ENCODE measurements around the gene EPHA2.

EPHA2 gene

GRCh38 chr1:16134906-16135305 lies 21.0 kb downstream of the EPHA2 start:
- no peak for DNase-seq (ENCODE audit: low read depth)

GRCh38 chr1:16134066-16134801 lies 21.6 kb downstream of the EPHA2 start:
- DNase-seq (ENCODE audit: low read depth), result no peak

DNA sequence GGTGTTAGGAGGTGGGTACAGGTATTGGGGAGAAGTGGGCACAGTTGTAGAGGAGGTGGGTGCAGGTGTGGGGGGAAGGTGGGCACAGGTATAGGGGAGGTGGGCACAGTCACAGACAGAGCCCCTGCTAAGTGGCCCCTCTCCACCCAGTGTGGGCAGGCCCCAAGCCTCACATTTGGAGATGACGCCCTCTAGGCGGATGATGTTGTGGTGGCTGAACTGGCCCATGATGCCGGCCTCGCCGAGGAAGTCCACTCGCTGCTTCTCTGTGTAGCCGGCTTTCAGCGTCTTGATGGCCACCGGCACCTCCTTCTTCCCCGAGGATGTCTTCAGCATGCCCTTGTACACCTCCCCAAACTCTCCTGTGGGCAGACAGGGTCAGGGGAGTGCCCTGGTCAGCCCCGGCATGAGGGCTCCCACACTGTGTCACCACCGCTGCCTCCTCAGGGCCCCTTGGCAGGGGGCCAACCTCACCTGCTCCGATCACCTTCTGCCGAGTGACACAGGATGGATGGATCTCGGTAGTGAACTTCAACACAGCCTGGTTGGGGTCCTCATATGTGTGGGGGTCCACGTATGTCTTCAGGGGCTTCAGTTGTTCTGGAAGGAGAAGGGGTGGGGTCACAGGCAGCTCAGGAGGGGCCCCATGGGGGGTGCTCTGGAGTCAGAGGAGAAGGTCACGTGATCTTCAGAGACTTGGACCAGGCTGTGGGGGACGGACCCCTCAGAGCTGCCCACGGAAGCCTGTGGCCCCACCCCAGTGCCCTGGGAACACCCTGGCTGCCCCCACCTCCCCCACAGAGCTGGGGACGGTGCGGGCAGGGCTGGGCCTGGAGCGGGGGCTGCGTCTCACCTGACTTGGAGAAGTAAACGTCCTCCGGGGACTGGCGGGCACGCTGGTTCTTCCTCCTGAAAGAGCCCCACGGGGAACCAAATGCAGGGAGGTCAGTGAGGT lies 22.6 kb downstream of the EPHA2 start:
- DNase-seq (ENCODE audit: low read depth), result no peak

DNA sequence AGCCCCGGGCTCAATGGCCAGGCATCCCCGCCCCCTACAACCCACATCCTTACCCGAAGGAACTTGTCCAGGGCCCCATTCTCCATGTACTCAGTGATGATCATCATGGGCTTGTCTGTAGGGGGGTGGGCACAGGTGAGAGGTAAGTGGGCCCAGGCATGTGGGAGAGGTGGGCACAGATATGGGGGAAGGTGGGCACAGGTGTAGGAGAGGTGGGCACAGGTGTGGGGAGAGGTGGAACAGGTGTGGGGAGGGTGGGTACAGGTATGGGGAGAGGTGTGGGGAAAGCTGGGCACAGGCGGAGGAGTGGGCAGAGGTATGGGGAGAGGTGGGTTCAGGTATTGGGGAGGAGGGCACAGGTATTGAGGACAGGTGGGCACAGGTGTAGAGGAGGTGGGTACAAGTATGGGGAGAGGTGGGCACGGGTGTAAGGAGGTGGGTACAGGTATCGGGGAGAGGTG lies 23.5 kb downstream of the EPHA2 start:
- no peak for DNase-seq (ENCODE audit: low read depth)

GRCh38 chr1:16131636-16132324 lies 24.1 kb downstream of the EPHA2 start:
- no peak for DNase-seq (ENCODE audit: low read depth)

- DNase-seq (ENCODE audit: low read depth), result no peak
These were observed 25.0 kb downstream of the EPHA2 start for GRCh38 chr1:16130827-16131226.

GRCh38 chr1:16129921-16130543 lies 25.8 kb downstream of the EPHA2 start:
- DNase-seq (ENCODE audit: low read depth), result no peak

DNA sequence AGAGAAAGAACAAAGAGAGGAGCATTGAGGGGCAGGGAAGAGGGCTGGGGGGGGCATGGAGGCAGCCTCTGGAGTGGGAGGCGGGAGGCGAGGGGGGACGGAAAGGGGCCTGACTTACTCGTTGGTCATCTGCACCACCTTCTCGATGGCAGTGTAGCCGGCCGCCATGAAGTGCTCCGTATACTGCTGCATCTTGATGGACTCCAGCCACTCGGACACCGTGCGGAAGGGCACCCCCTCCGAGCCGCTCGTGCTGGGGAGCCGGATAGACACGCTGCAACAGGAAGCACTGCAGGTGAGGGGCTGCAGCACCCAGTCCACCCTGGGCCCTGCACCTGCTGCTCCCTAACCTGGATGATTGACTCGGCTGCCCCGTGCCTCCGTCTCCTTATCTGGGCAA lies 26.6 kb downstream of the EPHA2 start:
- no peak for DNase-seq (ENCODE audit: low read depth)

GRCh38 chr1:16128338-16128741 lies 27.5 kb downstream of the EPHA2 start:
- DNase-seq (ENCODE audit: low read depth), result no peak

- DNase-seq (ENCODE audit: low read depth), result no peak
These were observed 28.1 kb downstream of the EPHA2 start for GRCh38 chr1:16127676-16128337.

GRCh38 chr1:16126743-16127515 lies 28.9 kb downstream of the EPHA2 start:
- DNase-seq (ENCODE audit: low read depth), result no peak

GRCh38 chr1:16126160-16126559 lies 29.7 kb downstream of the EPHA2 start:
- DNase-seq (ENCODE audit: low read depth), result no peak

GRCh38 chr1:16125483-16125882 lies 30.4 kb downstream of the EPHA2 start:
- no peak for DNase-seq (ENCODE audit: low read depth)

DNA sequence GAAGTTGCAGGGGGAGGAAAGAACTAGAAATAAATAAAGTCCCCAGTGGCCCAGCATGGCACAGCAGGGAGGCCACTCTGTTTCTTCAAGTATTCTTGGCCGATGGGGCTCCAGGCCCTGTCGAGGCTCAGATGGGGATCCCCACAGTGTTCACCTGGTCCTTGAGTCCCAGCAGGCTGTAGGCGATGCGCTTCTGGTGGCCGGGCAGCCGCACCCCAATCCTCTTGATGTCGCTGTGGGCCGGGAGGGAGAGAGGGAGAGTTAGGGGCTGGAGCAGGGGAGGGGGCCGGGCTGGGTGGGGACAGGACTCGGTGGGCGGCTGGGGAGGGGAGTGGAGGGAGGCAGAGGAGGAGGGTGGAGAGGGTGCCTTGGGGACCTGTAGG lies 30.8 kb downstream of the EPHA2 start:
- DNase-seq (ENCODE audit: low read depth), result no peak

- DNase-seq (ENCODE audit: low read depth), result no peak
These were observed 31.3 kb downstream of the EPHA2 start for GRCh38 chr1:16124377-16125087.

DNA sequence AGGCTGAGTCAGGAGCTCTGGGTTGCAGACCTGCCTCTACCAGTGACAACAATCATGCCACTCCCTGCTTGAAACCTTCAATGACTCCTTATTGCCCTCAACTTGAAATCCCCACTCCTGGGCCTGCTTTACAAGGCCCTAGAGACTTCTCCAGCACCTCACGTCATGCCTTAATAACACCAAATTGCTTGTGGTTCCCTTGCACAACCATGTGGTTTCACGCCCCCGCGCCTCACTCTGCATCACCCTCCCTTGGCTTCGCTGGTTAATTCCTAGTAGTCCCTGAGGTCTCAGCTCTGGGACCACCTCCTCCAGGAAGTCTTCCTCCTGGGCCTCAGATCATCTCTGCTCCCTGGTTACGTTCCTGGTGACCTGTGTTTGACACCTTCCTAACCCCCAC lies 33.0 kb downstream of the EPHA2 start:
- DNase-seq (ENCODE audit: low read depth), result peak; percentile 21

GRCh38 chr1:16122350-16122881 lies 33.5 kb downstream of the EPHA2 start:
- DNase-seq (ENCODE audit: low read depth), result no peak

DNA sequence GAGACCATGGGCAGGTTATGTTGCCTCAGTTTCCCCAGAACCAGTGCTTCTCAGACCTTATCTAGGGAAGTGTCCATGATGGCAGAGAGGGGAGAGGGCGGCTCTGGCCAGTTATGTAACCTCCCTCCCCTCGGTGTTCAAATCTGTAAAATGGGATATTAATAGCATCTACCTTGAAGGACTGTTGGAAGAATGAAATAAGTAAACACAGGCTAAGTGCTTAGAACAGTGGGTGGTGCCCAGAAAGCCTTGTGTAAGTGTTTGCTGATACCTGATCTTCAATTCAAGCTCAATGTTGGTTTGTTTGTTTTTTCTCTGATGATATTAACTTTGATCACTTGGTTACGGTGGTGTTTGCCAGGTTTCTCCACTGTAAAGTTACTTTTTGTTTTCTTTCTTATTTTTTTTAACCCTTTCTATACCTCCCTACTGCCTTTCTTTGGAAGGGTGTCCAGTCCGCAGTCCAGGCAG lies 34.9 kb downstream of the EPHA2 start:
- DNase-seq (ENCODE audit: low read depth), result no peak

DNA sequence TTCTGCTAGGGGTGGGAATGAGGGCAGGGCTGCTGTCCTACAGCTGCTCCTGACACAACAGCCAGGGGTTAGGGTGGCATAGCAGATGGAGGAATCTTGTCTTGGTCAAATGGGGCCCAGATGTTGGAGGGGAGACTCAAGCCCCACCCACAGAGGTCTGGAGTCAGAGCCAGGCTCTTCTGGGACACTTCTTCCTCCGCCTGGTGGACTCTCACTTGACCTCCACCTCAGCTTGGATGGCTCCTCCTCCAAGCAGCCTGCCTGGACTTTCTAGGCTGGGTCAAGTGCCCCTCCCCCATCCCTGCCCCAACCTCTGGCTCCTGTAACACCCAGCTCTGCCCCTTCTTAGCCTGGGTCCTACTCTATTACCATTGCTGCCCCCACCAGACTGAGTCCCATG lies 35.5 kb downstream of the EPHA2 start:
- no peak for DNase-seq (ENCODE audit: low read depth)

- DNase-seq (ENCODE audit: low read depth), result no peak
These were observed 35.9 kb downstream of the EPHA2 start for GRCh38 chr1:16119926-16120325.

Data from activated T-helper 9 cell treated with anti-CD3 and anti-CD28 coated beads, Interleukin-2, amount 50 U/mL, for 16 hours (primary cell).